ENCODE data around the gene KLF11.

GRCh38 chr2:10036095-10036884 is 7.1 kb upstream of the KLF11 start:
- peak; percentile 25 to 39 (median 25) for TF ChIP-seq CTCF (IDR thresholded peaks at IDR 0.05)
- TF ChIP-seq POLR2AphosphoS5 (IDR thresholded peaks at IDR 0.05): no peak

Measured in breast epithelium (tissue), 3 donors.